ENCODE data around the gene ALDOC.

ALDOC gene

GRCh38 chr17:28552176-28552999 is 24.3 kb downstream of the ALDOC start, which contains the start of gene UNC119:
UNC119 (minus strand) TSS chr17:28552624; CDS start chr17:28552557, 67 bp downstream.
- DNase-seq (ENCODE audit: low read depth) = peak; percentile 81

- DNase-seq (ENCODE audit: low read depth) = no peak
Observed at GRCh38 chr17:28551421-28552175, 25.1 kb downstream of the ALDOC start.

GRCh38 chr17:28550858-28551257 is 25.8 kb downstream of the ALDOC start:
- no peak for DNase-seq (ENCODE audit: low read depth)

- peak; percentile 29 for DNase-seq (ENCODE audit: low read depth)
Observed at GRCh38 chr17:28549236-28550132, 27.2 kb downstream of the ALDOC start.

- no peak for DNase-seq (ENCODE audit: low read depth)
Observed at GRCh38 chr17:28548417-28549130, 28.1 kb downstream of the ALDOC start.

GRCh38 chr17:28547623-28548416 is 28.9 kb downstream of the ALDOC start:
- peak; percentile 74 for DNase-seq (ENCODE audit: low read depth)

- no peak for DNase-seq (ENCODE audit: low read depth)
Observed at GRCh38 chr17:28547096-28547622, 29.5 kb downstream of the ALDOC start.

- DNase-seq (ENCODE audit: low read depth) = no peak
Observed at GRCh38 chr17:28545787-28546415, 30.8 kb downstream of the ALDOC start.

GRCh38 chr17:28545141-28545503 is 31.6 kb downstream of the ALDOC start:
- no peak for DNase-seq (ENCODE audit: low read depth)

DNA sequence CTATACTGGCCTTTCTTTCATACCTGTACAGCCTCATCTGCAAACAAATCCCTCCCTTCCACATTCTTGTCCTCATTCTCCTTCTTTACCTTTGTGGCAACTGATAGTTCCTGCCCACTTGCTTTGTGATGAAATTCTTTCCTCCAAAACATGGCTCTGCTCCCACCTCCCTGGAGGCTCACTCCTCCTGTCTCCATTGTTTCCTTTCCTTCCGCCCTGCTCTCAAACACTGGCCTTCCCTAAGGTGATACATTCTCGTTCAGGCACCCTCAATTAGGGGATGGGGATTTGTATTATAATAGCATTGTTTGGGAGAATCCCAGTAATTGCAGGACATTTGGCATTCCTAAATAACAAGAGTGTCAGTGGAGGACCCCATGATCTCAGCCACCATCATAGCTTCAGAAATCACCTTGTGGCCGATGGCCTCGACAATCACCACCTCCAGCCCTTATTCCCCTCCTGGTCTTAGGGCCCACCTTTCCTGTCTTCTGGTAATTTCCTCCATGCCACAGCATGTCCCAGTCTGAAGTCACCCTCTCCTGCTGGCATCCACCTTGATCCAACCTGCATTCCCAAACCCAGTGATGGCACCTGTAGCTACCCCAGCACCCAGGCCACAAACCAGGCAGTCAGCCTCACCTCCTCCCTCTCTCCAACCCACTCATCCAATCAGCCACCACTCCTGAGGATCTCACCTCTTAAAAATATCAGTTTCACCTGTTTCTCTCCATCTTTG is 32.1 kb downstream of the ALDOC start:
- no peak for DNase-seq (ENCODE audit: low read depth)

DNA sequence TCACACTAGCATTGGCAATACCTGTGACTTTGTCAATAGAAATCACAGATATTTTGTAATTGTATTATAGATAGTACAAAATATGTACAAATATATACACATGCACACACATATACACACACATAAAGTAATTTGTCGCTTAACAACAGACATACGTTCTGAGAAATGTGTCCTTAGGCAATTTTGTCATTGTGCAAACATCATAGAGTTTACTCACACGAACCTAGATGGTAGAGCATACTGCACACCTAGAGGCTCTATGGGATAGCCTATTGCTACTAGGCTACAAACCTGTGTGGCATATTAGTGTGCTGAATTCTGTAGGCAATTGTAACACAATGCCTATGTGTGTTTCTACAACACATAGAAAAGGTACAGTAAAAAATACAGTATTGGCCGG is 35.3 kb downstream of the ALDOC start:
- no peak for DNase-seq (ENCODE audit: low read depth)

GRCh38 chr17:28540231-28540630 is 36.5 kb downstream of the ALDOC start:
- no peak for DNase-seq (ENCODE audit: low read depth)

DNA sequence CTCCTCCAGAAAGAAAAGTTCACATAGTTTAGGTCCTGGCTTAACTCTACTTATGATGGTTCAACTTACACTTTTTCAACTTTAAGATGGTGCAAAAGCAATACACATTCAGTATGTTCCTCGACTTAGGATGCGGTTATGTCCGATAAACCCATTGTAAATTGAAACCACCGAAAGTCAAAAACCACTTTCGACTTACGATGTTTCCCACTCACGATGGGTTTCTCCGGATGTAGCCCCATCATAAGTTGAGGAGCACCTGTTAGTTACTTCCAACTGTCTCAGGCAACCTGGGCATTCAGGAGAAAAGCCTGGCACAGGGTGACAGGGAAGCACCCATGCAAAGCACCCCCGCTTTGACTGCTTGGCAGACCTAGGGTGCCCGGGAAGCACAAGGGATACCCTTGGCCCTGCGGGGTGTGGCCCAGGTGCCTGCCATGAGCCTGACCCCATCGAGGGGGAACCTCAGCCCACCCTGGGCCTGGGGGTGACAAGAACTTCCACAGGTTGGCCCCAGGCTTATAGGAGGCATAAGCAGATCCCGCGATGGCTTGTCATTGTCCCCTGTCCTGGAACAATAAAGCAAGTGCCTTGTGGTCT is 38.3 kb downstream of the ALDOC start:
- DNase-seq (ENCODE audit: low read depth) = no peak

DNA sequence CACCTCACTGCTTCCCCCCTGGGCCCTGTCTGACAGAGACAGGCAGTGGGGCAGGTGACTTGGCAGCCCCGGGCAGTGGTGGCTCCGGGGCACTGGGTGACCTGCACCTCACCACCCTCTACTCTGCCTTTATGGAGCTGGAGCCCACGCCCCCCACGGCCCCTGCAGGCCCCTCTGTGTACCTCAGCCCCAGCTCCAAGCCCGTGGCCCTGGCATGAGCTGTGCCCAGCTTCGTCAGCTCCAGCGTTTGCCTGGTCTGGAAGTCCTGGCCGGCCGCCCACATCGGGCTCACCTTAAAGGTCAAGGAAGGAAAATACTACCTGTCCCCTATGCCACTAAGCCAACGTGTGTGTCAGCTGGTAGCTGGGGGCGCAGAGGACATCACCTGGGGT is 39.5 kb downstream of the ALDOC start:
- no peak for DNase-seq (ENCODE audit: low read depth)

GRCh38 chr17:28536532-28537218 is 40.0 kb downstream of the ALDOC start:
- DNase-seq (ENCODE audit: low read depth) = no peak

DNA sequence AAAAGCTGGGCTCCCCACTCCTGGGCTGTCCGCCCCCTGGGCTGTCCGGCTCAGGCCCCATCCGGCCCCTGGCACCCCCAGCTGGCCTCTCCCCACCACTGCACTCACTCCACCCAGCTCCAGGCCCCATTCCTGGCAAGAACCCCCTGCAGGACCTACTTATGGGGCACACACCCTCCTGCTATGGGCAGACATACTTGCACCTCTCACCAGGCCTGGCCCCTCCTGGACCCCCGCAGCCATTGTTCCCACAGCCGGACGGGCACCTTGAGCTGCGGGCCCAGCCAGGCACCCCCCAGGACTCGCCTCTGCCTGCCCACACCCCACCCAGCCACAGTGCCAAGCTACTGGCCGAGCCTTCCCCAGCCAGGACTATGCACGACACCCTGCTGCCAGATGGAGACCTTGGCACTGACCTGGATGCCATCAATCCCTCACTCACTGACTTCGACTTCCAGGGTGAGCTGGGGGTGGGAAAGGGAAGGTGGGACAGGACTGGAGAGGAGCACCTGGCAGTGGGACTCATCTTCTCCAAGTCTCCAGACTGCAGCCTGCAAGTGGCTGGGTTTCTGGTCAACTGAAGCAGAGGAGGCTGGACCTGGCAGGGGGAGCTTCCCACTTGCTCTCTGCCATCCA is 41.8 kb downstream of the ALDOC start:
- DNase-seq (ENCODE audit: low read depth) = no peak

DNA sequence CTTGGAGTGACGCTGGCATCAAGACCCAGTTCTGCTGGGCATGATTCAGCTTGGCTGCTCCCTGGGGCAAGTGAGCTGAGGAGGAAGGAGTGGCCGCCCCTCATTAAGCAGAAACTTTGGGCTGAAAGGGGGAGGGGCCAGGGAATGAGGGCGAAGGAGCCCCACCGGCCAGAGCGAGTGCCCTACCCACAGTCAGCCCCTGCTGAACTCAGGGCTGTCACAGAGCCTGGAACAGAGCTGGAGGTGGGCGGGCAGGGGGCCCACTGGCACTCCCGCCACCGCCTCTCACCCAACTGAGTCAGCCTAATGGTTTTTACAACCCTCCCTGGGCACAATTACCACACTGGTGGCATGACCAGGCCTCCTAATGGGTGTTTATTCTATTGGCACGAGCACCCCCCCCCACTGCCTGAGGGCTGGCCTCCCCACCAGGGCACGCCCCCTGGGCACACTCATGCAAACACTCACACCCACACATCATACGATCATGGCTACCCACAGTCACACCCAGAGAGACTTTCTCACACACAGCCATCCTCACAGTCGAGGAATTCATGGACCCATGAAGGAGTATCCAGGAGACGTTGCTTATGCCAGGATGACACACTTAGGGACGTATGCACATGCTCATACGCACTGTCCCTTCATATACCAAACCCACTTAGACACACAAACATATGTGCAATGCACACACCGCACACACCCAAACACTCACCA is 43.4 kb downstream of the ALDOC start:
- no peak for DNase-seq (ENCODE audit: low read depth)

Measured in activated T-cell treated with anti-CD3 and anti-CD28 coated beads for 48 hours (primary cell).